Mesenchymal stem cell (in vitro differentiated cells and primary cell): ENCODE measurements around the gene OR10G7.

Experiments
- DNase-seq: peaks from one replicate; pipeline ENCODE4 v3.0.0-alpha.2; 2013
- H2AFZ ChIP-seq: one replicate; pipeline ENCODE4 v1.6.1; 2013; ENCODE audit warnings: low read depth, mild to moderate bottlenecking, control low read depth, inconsistent platforms, low read length, moderate library complexity
- H2AK5ac ChIP-seq: 2 replicates; pipeline ENCODE4 v1.6.1; 2013; ENCODE audit warnings: low read length, moderate library complexity, mild to moderate bottlenecking, inconsistent platforms; ENCODE audit not compliant: severe bottlenecking
- H2BK120ac ChIP-seq: one replicate; pipeline ENCODE4 v1.6.1; 2013; ENCODE audit warnings: low read depth, mild to moderate bottlenecking, inconsistent platforms, low read length, moderate library complexity
- H2BK12ac ChIP-seq, 2 experiments: one replicate each; pipeline ENCODE4 v1.6.1; 2013; ENCODE audit warnings: inconsistent platforms in 2 of 2, low read length in 2 of 2, mild to moderate bottlenecking in 2 of 2, moderate library complexity in 2 of 2, control low read depth in 1 of 2
- H2BK15ac ChIP-seq: one replicate; pipeline ENCODE4 v1.6.1; 2013; ENCODE audit warnings: mild to moderate bottlenecking, low read depth, inconsistent platforms; ENCODE audit not compliant: poor library complexity, severe bottlenecking
- H2BK5ac ChIP-seq: 2 replicates; pipeline ENCODE4 v1.6.1; 2013; ENCODE audit warnings: low read depth, mild to moderate bottlenecking, low read length, control low read depth, inconsistent platforms; ENCODE audit not compliant: poor library complexity, severe bottlenecking
- H3K14ac ChIP-seq, 2 experiments: one replicate each; pipeline ENCODE4 v1.6.1; 2013; ENCODE audit warnings: inconsistent platforms in 2 of 2, low read length in 2 of 2, control low read depth in 1 of 2, mild to moderate bottlenecking in 1 of 2, moderate library complexity in 1 of 2
- H3K18ac ChIP-seq, 2 experiments: one replicate each; pipeline ENCODE4 v1.6.1; 2013; ENCODE audit warnings: inconsistent platforms in 2 of 2, low read length in 2 of 2, control low read depth in 1 of 2, low read depth in 1 of 2, mild to moderate bottlenecking in 1 of 2
- H3K23ac ChIP-seq, 2 experiments: one replicate each; pipeline ENCODE4 v1.6.1; 2013; ENCODE audit warnings: inconsistent platforms in 2 of 2, low read length in 2 of 2, mild to moderate bottlenecking in 2 of 2, moderate library complexity in 2 of 2, control low read depth in 1 of 2
- H3K27ac ChIP-seq: 2 replicates; pipeline ENCODE4 v1.5.1; 2013; ENCODE audit warnings: mild to moderate bottlenecking, moderate library complexity, low read length, control low read depth, inconsistent platforms; ENCODE audit not compliant: poor library complexity, severe bottlenecking
- H3K27me3 ChIP-seq, 2 experiments: 2 replicates each; pipeline versions ENCODE4 v1.6.1 to v1.7.0; 2013; ENCODE audit warnings: low read length in 2 of 2, mild to moderate bottlenecking in 2 of 2, moderate library complexity in 2 of 2, control low read depth in 1 of 2, inconsistent platforms in 1 of 2; ENCODE audit not compliant: control insufficient read depth in 1 of 2, insufficient read depth in 1 of 2
- H3K36me3 ChIP-seq, 2 experiments: 2 replicates each; pipeline versions ENCODE4 v1.6.1 to v1.7.0; 2013; ENCODE audit warnings: low read length in 2 of 2, control low read depth in 1 of 2, inconsistent platforms in 1 of 2, low read depth in 1 of 2, mild to moderate bottlenecking in 1 of 2; ENCODE audit not compliant: insufficient read depth in 2 of 2, control insufficient read depth in 1 of 2
- H3K4ac ChIP-seq, 2 experiments: one replicate each; pipeline ENCODE4 v1.6.1; 2013; ENCODE audit warnings: inconsistent platforms in 2 of 2, low read length in 2 of 2, mild to moderate bottlenecking in 2 of 2, moderate library complexity in 2 of 2, control low read depth in 1 of 2, low read depth in 1 of 2
- H3K4me1 ChIP-seq: 2 replicates; pipeline ENCODE4 v1.6.1; 2013; ENCODE audit warnings: low read depth, low read length, control low read depth; ENCODE audit not compliant: control insufficient read depth, insufficient read depth
- H3K4me2 ChIP-seq: 2 replicates; pipeline ENCODE4 v1.6.1; 2013; ENCODE audit warnings: low read length, mild to moderate bottlenecking, inconsistent platforms; ENCODE audit not compliant: poor library complexity, severe bottlenecking
- H3K4me3 ChIP-seq, 2 experiments: 2 replicates each; pipeline versions ENCODE4 v1.5.1 to v1.7.0; 2013; ENCODE audit warnings: low read length in 2 of 2, mild to moderate bottlenecking in 2 of 2, control low read depth in 1 of 2, low read depth in 1 of 2; ENCODE audit not compliant: insufficient read depth in 1 of 2
- H3K79me1 ChIP-seq: replicated peaks from 2 replicates; pipeline ENCODE4 v1.6.1; 2013; ENCODE audit warnings: mild to moderate bottlenecking, control low read depth, low read length, inconsistent platforms; ENCODE audit not compliant: poor library complexity, severe bottlenecking
- H3K9ac ChIP-seq: 2 replicates; pipeline ENCODE4 v1.7.0; 2013; ENCODE audit warnings: mild to moderate bottlenecking, low read length, moderate library complexity
- H3K9me3 ChIP-seq: 2 replicates; pipeline ENCODE4 v1.7.0; 2013; ENCODE audit warnings: mild to moderate bottlenecking, low read length; ENCODE audit not compliant: control insufficient read depth
- H4K8ac ChIP-seq: one replicate; pipeline ENCODE4 v1.6.1; 2013; ENCODE audit warnings: inconsistent platforms, mild to moderate bottlenecking, low read length, moderate library complexity
- H4K91ac ChIP-seq: one replicate; pipeline ENCODE4 v1.6.1; 2013; ENCODE audit warnings: mild to moderate bottlenecking, low read length, inconsistent platforms
- WGBS: methylation state at CpG from one replicate; pipeline ENCODE4 v1.1.7; 2013; ENCODE audit warnings: mixed read lengths; 5-methylcytosine and 5-hydroxymethylcytosine counted together

The OR10G7 gene

GRCh38 chr11:124068601-124069110 lies 27.5 kb upstream of the OR10G7 start:
- no peak overlapping the region for H3K14ac ChIP-seq
- H2AK5ac ChIP-seq, result no peak overlapping the region
- no peak overlapping the region for H3K4me2 ChIP-seq
- H2AFZ ChIP-seq, result no peak overlapping the region
- peaks cover 7 to 51% of the 10 kb centered on the region in 2 experiments for H3K27me3 ChIP-seq
- DNase-seq, result no peak
- H4K8ac ChIP-seq, result no peak overlapping the region
- H2BK120ac ChIP-seq, result no peak overlapping the region
- no peak overlapping the region for H3K23ac ChIP-seq
- H2BK5ac ChIP-seq, result no peak overlapping the region
- no peak overlapping the region for H3K4ac ChIP-seq
- H3K9me3 ChIP-seq, result no peaks in the 10 kb centered on the region
- no peak overlapping the region for H3K27ac ChIP-seq
- H3K36me3 ChIP-seq, result no peaks in the 10 kb centered on the region
- H3K9ac ChIP-seq, result no peak overlapping the region
- H3K18ac ChIP-seq, result no peak overlapping the region
- 90% methylated on average over 3 of the region's 4 CpGs for WGBS
- no peaks in the 10 kb centered on the region for H3K79me1 ChIP-seq
- H3K4me3 ChIP-seq, result no peak overlapping the region
- no peak overlapping the region for H4K91ac ChIP-seq
- no peaks in the 10 kb centered on the region for H3K4me1 ChIP-seq
- H2BK15ac ChIP-seq, result no peak overlapping the region
- H2BK12ac ChIP-seq, result no peak overlapping the region

- Histone ChIP-seq H3K23ac (no peak overlapping the region), H3K9me3 (no peaks in the 10 kb centered on the region), H3K4ac (no peak overlapping the region), H3K79me1 (no peaks in the 10 kb centered on the region), H2BK12ac (no peak overlapping the region), H3K4me2 (no peak overlapping the region), H3K9ac (no peak overlapping the region), H2BK15ac (no peak overlapping the region), H2AK5ac (no peak overlapping the region), H4K91ac (no peak overlapping the region), H3K14ac (no peak overlapping the region), H2AFZ (no peak overlapping the region), H3K27ac (no peak overlapping the region), H3K36me3 (no peaks in the 10 kb centered on the region), H2BK120ac (no peak overlapping the region), H3K4me1 (no peaks in the 10 kb centered on the region), H3K27me3 (peaks cover 4 to 5% of the 10 kb centered on the region in 2 experiments), H2BK5ac (no peak overlapping the region), H4K8ac (no peak overlapping the region), H3K4me3 (no peak overlapping the region), H3K18ac (no peak overlapping the region)
- WGBS, result 93% methylated on average over 1 of the region's 3 CpGs
- DNase-seq, result no peak
These were observed 11.8 kb upstream of the OR10G7 start for GRCh38 chr11:124052966-124053365.

GRCh38 chr11:124050748-124051147 lies 9.6 kb upstream of the OR10G7 start:
- no peak overlapping the region for H2BK15ac ChIP-seq
- H3K4me3 ChIP-seq, result no peak overlapping the region
- no peak overlapping the region for H2AK5ac ChIP-seq
- DNase-seq, result no peak
- H3K4me2 ChIP-seq, result no peak overlapping the region
- H3K18ac ChIP-seq, result no peak overlapping the region
- no peaks in the 10 kb centered on the region for H3K9me3 ChIP-seq
- no peak overlapping the region for H2BK5ac ChIP-seq
- no peaks in the 10 kb centered on the region for H3K4me1 ChIP-seq
- no peak overlapping the region for H2AFZ ChIP-seq
- no peak overlapping the region for H2BK120ac ChIP-seq
- no peak overlapping the region for H2BK12ac ChIP-seq
- no peak overlapping the region for H3K23ac ChIP-seq
- 62% methylated on average over 1 of the region's 1 CpG for WGBS
- peaks cover 4 to 5% of the 10 kb centered on the region in 2 experiments for H3K27me3 ChIP-seq
- no peak overlapping the region for H3K4ac ChIP-seq
- H3K9ac ChIP-seq, result no peak overlapping the region
- H3K27ac ChIP-seq, result no peak overlapping the region
- no peaks in the 10 kb centered on the region for H3K36me3 ChIP-seq
- no peak overlapping the region for H4K8ac ChIP-seq
- no peak overlapping the region for H4K91ac ChIP-seq
- no peak overlapping the region for H3K14ac ChIP-seq
- H3K79me1 ChIP-seq, result no peaks in the 10 kb centered on the region

GRCh38 chr11:124043420-124043819 lies 2.3 kb upstream of the OR10G7 start:
- Histone ChIP-seq H3K4ac (no peak overlapping the region), H3K4me3 (no peak overlapping the region), H3K23ac (no peak overlapping the region), H3K9ac (no peak overlapping the region), H3K14ac (no peak overlapping the region), H3K4me2 (no peak overlapping the region), H3K36me3 (no peaks in the 10 kb centered on the region), H2AK5ac (no peak overlapping the region), H2BK12ac (no peak overlapping the region), H4K91ac (no peak overlapping the region), H3K18ac (no peak overlapping the region), H4K8ac (no peak overlapping the region), H3K27ac (no peak overlapping the region), H3K79me1 (no peaks in the 10 kb centered on the region), H2BK5ac (no peak overlapping the region), H3K9me3 (no peaks in the 10 kb centered on the region), H2BK120ac (no peak overlapping the region), H2AFZ (no peak overlapping the region), H3K27me3 (no peaks in the 10 kb centered on the region), H2BK15ac (no peak overlapping the region), H3K4me1 (no peaks in the 10 kb centered on the region)
- WGBS, result 83% methylated on average over 2 of the region's 4 CpGs
- no peak for DNase-seq
